GM21825 (cell line): ENCODE measurements around the gene SNX33.
"Not testable (repeated sequence)": the region's sequence is repeated elsewhere in the genome, so short reads cannot be mapped to it uniquely, and the experiment has no call there.

Source experiments
- ATAC-seq: cut with Tn5 transposase; IDR thresholded peaks from one replicate; pipeline ENCODE4 v1.9.1; 2021; ENCODE audit warnings: mild to moderate bottlenecking, moderate library complexity; ENCODE audit not compliant: unreplicated experiment

SNX33 gene

GRCh38 chr15:75697523-75697922, 49.8 kb downstream of the SNX33 start:
- no peak for ATAC-seq

- ATAC-seq = not testable (repeated sequence)
These were observed 50.4 kb downstream of the SNX33 start for GRCh38 chr15:75697974-75698747.

- not testable (repeated sequence) for ATAC-seq
These were observed 51.8 kb downstream of the SNX33 start for GRCh38 chr15:75699517-75699916.

- peak; percentile 35 for ATAC-seq
These were observed 52.5 kb downstream of the SNX33 start for GRCh38 chr15:75699961-75700874.

- not testable (repeated sequence) for ATAC-seq
These were observed 53.6 kb downstream of the SNX33 start for GRCh38 chr15:75701071-75702003.

GRCh38 chr15:75702436-75702835, 54.7 kb downstream of the SNX33 start:
- ATAC-seq = no peak

GRCh38 chr15:75703440-75704262, 55.9 kb downstream of the SNX33 start:
- ATAC-seq = not testable (repeated sequence)

- ATAC-seq = no peak
These were observed 56.5 kb downstream of the SNX33 start for GRCh38 chr15:75704263-75704615.

GRCh38 chr15:75704618-75705017, 56.9 kb downstream of the SNX33 start:
- no peak for ATAC-seq

- ATAC-seq = not testable (repeated sequence)
These were observed 57.7 kb downstream of the SNX33 start for GRCh38 chr15:75705375-75705774.

- ATAC-seq = no peak
These were observed 58.4 kb downstream of the SNX33 start for GRCh38 chr15:75705854-75706681.

GRCh38 chr15:75706682-75706954, 58.9 kb downstream of the SNX33 start:
- no peak for ATAC-seq

GRCh38 chr15:75709458-75709857, 61.7 kb downstream of the SNX33 start:
- ATAC-seq = not testable (repeated sequence)

- ATAC-seq = not testable (repeated sequence)
These were observed 63.2 kb downstream of the SNX33 start for GRCh38 chr15:75710874-75711273.

GRCh38 chr15:75711495-75711894, 63.8 kb downstream of the SNX33 start:
- not testable (repeated sequence) for ATAC-seq
